Measurements from ENCODE around the gene SEL1L3. TPM values are rescaled to one million over a fixed set of nuclear protein-coding genes. Genes with fewer than 3 reads are reported as not detected.

Gene SEL1L3
- total and polyA plus RNA-seq, 4 donors, result 3.3 to 13.1 (median 5.7) TPM

- TF ChIP-seq, protein P1, sequence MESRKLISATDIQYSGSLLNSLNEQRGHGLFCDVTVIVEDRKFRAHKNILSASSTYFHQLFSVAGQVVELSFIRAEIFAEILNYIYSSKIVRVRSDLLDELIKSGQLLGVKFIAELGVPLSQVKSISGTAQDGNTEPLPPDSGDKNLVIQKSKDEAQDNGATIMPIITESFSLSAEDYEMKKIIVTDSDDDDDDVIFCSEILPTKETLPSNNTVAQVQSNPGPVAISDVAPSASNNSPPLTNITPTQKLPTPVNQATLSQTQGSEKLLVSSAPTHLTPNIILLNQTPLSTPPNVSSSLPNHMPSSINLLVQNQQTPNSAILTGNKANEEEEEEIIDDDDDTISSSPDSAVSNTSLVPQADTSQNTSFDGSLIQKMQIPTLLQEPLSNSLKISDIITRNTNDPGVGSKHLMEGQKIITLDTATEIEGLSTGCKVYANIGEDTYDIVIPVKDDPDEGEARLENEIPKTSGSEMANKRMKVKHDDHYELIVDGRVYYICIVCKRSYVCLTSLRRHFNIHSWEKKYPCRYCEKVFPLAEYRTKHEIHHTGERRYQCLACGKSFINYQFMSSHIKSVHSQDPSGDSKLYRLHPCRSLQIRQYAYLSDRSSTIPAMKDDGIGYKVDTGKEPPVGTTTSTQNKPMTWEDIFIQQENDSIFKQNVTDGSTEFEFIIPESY (IDR thresholded peaks at IDR 0.05), result no peak
Measured at GRCh38 chr4:25728886-25729285, 133.9 kb downstream of the SEL1L3 start (continued).

DNA sequence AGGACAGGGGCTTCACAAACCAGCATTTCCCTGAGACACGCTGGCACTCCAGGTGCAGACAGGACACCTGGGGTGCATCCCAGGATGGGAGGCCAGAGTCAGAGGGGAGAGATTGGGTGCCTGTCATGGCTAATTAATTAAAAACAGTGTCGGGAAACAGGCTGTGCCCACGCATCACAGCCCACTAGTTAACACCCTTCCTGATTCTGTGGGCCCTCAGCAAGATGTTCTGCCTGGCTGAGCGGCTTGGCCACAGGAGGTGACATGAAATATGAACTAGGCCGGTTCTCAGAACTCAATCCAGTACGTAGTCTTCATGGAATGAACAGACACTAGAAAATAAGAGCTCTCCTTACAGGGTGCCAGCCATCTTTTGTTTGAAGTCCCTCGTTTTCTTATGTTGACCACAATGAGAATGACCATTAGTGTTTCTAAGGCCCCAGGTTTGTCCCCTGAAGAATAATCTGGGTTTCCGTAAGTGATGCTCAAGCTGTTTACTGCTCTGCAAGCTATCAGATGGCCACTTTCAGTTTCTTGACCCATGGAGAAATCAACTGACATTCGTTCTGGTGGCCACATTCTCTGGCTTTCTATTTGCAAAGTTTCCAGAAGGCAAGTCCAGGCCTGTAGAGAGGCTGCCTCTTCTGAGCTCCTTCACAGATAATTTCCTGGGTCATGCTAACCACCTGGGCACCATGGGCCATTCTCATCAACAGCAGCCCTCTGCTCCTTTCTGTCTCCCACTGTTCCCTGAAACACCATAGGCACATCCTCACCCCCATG lies 134.9 kb downstream of the SEL1L3 start:
- no peaks in the 10 kb centered on the region for H3K36me3 ChIP-seq (ENCODE audit: control insufficient read depth in 4 of 4, insufficient read depth in 3 of 4, low read depth in 1 of 4, low read length in 3 of 4)
- no peak overlapping the region for H3K9ac ChIP-seq (ENCODE audit: low read depth in 1 of 2, low read length in 2 of 2)
- no peaks in the 10 kb centered on the region for H3K4me1 ChIP-seq (ENCODE audit: control insufficient read depth in 4 of 4, insufficient read depth in 4 of 4, low read length in 3 of 4)
- H3K4me3 ChIP-seq (ENCODE audit: low read depth in 1 of 3, low read length in 3 of 3), result no peak overlapping the region
- no peak overlapping the region for H3K27ac ChIP-seq (ENCODE audit: low read depth in 1 of 2, low read length in 2 of 2)
- no peak for DNase-seq (ENCODE audit: low spot score)
- no peaks in the 10 kb centered on the region for H3K27me3 ChIP-seq (ENCODE audit: control insufficient read depth in 4 of 4, insufficient read depth in 4 of 4, low read length in 3 of 4)
- WGBS, result 87% methylated on average over 9 of the region's 9 CpGs
- TF ChIP-seq TAF1 (conservative IDR thresholded peaks at IDR 0.05), result no peak
- no peak for TF ChIP-seq GABPA (IDR thresholded peaks at IDR 0.05 in 1 of 2, conservative IDR thresholded peaks at IDR 0.05 in 1 of 2)
- no peak for TF ChIP-seq HNF4A (conservative IDR thresholded peaks at IDR 0.05)
- TF ChIP-seq, protein P2, sequence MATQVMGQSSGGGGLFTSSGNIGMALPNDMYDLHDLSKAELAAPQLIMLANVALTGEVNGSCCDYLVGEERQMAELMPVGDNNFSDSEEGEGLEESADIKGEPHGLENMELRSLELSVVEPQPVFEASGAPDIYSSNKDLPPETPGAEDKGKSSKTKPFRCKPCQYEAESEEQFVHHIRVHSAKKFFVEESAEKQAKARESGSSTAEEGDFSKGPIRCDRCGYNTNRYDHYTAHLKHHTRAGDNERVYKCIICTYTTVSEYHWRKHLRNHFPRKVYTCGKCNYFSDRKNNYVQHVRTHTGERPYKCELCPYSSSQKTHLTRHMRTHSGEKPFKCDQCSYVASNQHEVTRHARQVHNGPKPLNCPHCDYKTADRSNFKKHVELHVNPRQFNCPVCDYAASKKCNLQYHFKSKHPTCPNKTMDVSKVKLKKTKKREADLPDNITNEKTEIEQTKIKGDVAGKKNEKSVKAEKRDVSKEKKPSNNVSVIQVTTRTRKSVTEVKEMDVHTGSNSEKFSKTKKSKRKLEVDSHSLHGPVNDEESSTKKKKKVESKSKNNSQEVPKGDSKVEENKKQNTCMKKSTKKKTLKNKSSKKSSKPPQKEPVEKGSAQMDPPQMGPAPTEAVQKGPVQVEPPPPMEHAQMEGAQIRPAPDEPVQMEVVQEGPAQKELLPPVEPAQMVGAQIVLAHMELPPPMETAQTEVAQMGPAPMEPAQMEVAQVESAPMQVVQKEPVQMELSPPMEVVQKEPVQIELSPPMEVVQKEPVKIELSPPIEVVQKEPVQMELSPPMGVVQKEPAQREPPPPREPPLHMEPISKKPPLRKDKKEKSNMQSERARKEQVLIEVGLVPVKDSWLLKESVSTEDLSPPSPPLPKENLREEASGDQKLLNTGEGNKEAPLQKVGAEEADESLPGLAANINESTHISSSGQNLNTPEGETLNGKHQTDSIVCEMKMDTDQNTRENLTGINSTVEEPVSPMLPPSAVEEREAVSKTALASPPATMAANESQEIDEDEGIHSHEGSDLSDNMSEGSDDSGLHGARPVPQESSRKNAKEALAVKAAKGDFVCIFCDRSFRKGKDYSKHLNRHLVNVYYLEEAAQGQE (IDR thresholded peaks at IDR 0.05), result no peak
- TF ChIP-seq, protein P3, sequence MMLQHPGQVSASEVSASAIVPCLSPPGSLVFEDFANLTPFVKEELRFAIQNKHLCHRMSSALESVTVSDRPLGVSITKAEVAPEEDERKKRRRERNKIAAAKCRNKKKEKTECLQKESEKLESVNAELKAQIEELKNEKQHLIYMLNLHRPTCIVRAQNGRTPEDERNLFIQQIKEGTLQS (IDR thresholded peaks at IDR 0.05), result no peak
- TF ChIP-seq EGR1 (IDR thresholded peaks at IDR 0.05; ENCODE audit: low read depth in 2 of 2), result no peak
- no peak for TF ChIP-seq FOXA2 (IDR thresholded peaks at IDR 0.05)
- TF ChIP-seq, protein P4, sequence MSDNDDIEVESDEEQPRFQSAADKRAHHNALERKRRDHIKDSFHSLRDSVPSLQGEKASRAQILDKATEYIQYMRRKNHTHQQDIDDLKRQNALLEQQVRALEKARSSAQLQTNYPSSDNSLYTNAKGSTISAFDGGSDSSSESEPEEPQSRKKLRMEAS (IDR thresholded peaks at IDR 0.05), result no peak
- TF ChIP-seq RXRA (IDR thresholded peaks at IDR 0.05), result no peak
- no peak for TF ChIP-seq JUND (IDR thresholded peaks at IDR 0.05)
- no peak for TF ChIP-seq NR2F2 (IDR thresholded peaks at IDR 0.05)
- TF ChIP-seq, protein P5, sequence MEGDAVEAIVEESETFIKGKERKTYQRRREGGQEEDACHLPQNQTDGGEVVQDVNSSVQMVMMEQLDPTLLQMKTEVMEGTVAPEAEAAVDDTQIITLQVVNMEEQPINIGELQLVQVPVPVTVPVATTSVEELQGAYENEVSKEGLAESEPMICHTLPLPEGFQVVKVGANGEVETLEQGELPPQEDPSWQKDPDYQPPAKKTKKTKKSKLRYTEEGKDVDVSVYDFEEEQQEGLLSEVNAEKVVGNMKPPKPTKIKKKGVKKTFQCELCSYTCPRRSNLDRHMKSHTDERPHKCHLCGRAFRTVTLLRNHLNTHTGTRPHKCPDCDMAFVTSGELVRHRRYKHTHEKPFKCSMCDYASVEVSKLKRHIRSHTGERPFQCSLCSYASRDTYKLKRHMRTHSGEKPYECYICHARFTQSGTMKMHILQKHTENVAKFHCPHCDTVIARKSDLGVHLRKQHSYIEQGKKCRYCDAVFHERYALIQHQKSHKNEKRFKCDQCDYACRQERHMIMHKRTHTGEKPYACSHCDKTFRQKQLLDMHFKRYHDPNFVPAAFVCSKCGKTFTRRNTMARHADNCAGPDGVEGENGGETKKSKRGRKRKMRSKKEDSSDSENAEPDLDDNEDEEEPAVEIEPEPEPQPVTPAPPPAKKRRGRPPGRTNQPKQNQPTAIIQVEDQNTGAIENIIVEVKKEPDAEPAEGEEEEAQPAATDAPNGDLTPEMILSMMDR (IDR thresholded peaks at IDR 0.05; ENCODE audit: low read depth, low read length, missing input control), result no peak
- no peak for TF ChIP-seq YY1 (IDR thresholded peaks at IDR 0.05)
- H3K9me3 ChIP-seq (ENCODE audit: control insufficient read depth in 4 of 4, low read length in 3 of 4), result no peaks in the 10 kb centered on the region
